Endothelial cell of umbilical vein (primary cell): ENCODE results near the gene LARGE1. TPM values are rescaled to one million over a fixed set of nuclear protein-coding genes. Genes with fewer than 3 reads are reported as not detected.

Source experiments
- BruUV-seq: library from RNA; stranded (reverse); fragments of 400-500 nt; replicated peaks from 2 replicates; lab custom pipeline; 2021; lab: Mats Ljungman, UMichigan
- CTCF ChIA-PET: fragments of 300-600, 350-600 bp; sonication (Branson Sonifier 250); formaldehyde crosslinking; loops from one replicate; lab custom pipeline; 2021; ENCODE audit warnings: antibody characterized with exemption, inconsistent platforms; lab: Charles Lee
- POLR2A ChIA-PET: fragments of 300-600, 350-600 bp; sonication (Branson Sonifier 250); formaldehyde crosslinking; loops from one replicate; lab custom pipeline; 2021; ENCODE audit warnings: antibody characterized with exemption, inconsistent platforms; lab: Charles Lee
- DNase-seq: peaks from one replicate; pipeline ENCODE4 v3.0.0-alpha.2; 2011; ENCODE audit warnings: low read depth, low spot score
- FAIRE-seq: peaks from 2 replicates; lab custom pipeline; 2011; peaks lifted over from hg19 to GRCh38; lab: Jason Lieb, UNC
- H2AFZ ChIP-seq: 2 replicates; pipeline ENCODE4 v1.6.0; 2012; ENCODE audit warnings: low read depth, low read length, control low read depth, inconsistent platforms
- H3K27ac ChIP-seq: 2 replicates; pipeline ENCODE4 v1.5.1; 2011; ENCODE audit warnings: low read depth, mild to moderate bottlenecking, control low read depth, low read length, moderate library complexity; ENCODE audit not compliant: insufficient read depth
- H3K27me3 ChIP-seq, 2 experiments: 2 replicates each; pipeline versions ENCODE4 v1.6.0 to v1.6.1; 2011; ENCODE audit warnings: low read length in 2 of 2, mixed read lengths in 1 of 2; ENCODE audit not compliant: control insufficient read depth in 2 of 2, insufficient read depth in 2 of 2
- H3K36me3 ChIP-seq, 2 experiments: 2 replicates in 1 of 2; 3 replicates in 1 of 2; pipeline ENCODE4 v1.5.1; 2011; ENCODE audit warnings: low read length in 2 of 2, mild to moderate bottlenecking in 1 of 2, moderate library complexity in 1 of 2; ENCODE audit not compliant: control insufficient read depth in 2 of 2, insufficient read depth in 2 of 2; ENCODE audit errors: extremely low read depth in 1 of 2
- H3K4me1 ChIP-seq: 3 replicates; pipeline ENCODE4 v1.5.1; 2011; ENCODE audit warnings: mild to moderate bottlenecking, low read length; ENCODE audit not compliant: control insufficient read depth, insufficient read depth; ENCODE audit errors: extremely low read depth
- H3K4me2 ChIP-seq: 2 replicates; pipeline ENCODE4 v1.6.1; 2011; ENCODE audit warnings: low read length, control low read depth, mixed read lengths; ENCODE audit not compliant: insufficient read depth
- H3K4me3 ChIP-seq, 3 experiments: fragments of 200-600 bp in 1 of 3; sonication (generic), shearing (Covaris generic) in 1 of 3; replicated peaks in 1 of 3; 2 replicates each; pipeline ENCODE4 v1.5.1; 2011 to 2016; ENCODE audit warnings: control low read depth in 3 of 3, low read length in 3 of 3, mild to moderate bottlenecking in 2 of 3, inconsistent platforms in 1 of 3, low read depth in 1 of 3, moderate library complexity in 1 of 3; ENCODE audit not compliant: insufficient read depth in 1 of 3
- H3K79me2 ChIP-seq: 2 replicates; pipeline ENCODE4 v1.6.0; 2012; ENCODE audit warnings: low read length, inconsistent platforms; ENCODE audit not compliant: control insufficient read depth, insufficient read depth
- H3K9ac ChIP-seq: replicated peaks from 2 replicates; pipeline ENCODE3; 2011; ENCODE audit warnings: low read length, control low read depth; ENCODE audit not compliant: insufficient read depth; ENCODE audit errors: extremely low read depth
- H3K9me1 ChIP-seq: replicated peaks from 3 replicates; pipeline ENCODE4 v1.6.0; 2011; ENCODE audit warnings: mild to moderate bottlenecking, low read length; ENCODE audit not compliant: control insufficient read depth, insufficient read depth; ENCODE audit errors: extremely low read depth
- H3K9me3 ChIP-seq: replicated peaks from 2 replicates; pipeline ENCODE4 v1.5.1; 2012; ENCODE audit warnings: low read length, inconsistent platforms; ENCODE audit not compliant: control insufficient read depth, insufficient read depth
- H4K20me1 ChIP-seq: replicated peaks from 2 replicates; pipeline ENCODE3; 2011; ENCODE audit warnings: mild to moderate bottlenecking, low read length; ENCODE audit not compliant: control insufficient read depth, insufficient read depth; ENCODE audit errors: extremely low read depth
- CTCF ChIP-seq, 2 donors: IDR thresholded peaks; 1 replicate in 1 of 2; 2 replicates in 1 of 2; pipeline ENCODE4 v1.5.1; 2011; ENCODE audit warnings: low read length in 2 of 2, mild to moderate bottlenecking in 2 of 2, moderate library complexity in 2 of 2, control low read depth in 1 of 2, inconsistent platforms in 1 of 2, low read depth in 1 of 2; ENCODE audit not compliant: insufficient read depth in 1 of 2; ENCODE audit errors: extremely low read depth in 1 of 2
- EZH2 ChIP-seq: IDR thresholded peaks from 2 replicates; pipeline ENCODE4 v1.6.1; 2012; ENCODE audit warnings: borderline replicate concordance, low read depth, mild to moderate bottlenecking, moderate library complexity, low read length, inconsistent platforms; ENCODE audit not compliant: severe bottlenecking
- FOS ChIP-seq: IDR thresholded peaks from 2 replicates; pipeline ENCODE4 v1.6.1; 2011; ENCODE audit warnings: mild to moderate bottlenecking, low read length, moderate library complexity, borderline replicate concordance; ENCODE audit not compliant: insufficient read depth
- GATA2 ChIP-seq: IDR thresholded peaks from 2 replicates; pipeline ENCODE4 v1.7.0; 2011; ENCODE audit warnings: low read depth, mild to moderate bottlenecking, moderate library complexity, mixed read lengths, low read length; ENCODE audit not compliant: insufficient read length, insufficient read depth
- JUN ChIP-seq: IDR thresholded peaks from 2 replicates; pipeline ENCODE4 v1.6.1; 2011; ENCODE audit warnings: borderline replicate concordance, low read depth; ENCODE audit not compliant: insufficient read length, insufficient read depth
- MAX ChIP-seq: IDR thresholded peaks from 2 replicates; pipeline ENCODE4 v1.6.1; 2011; ENCODE audit not compliant: insufficient read depth, insufficient read length
- MYC ChIP-seq: IDR thresholded peaks from one replicate; pipeline ENCODE4 v1.6.1; 2011; ENCODE audit warnings: mild to moderate bottlenecking, low read depth, low read length
- POLR2A ChIP-seq: IDR thresholded peaks from 2 replicates; pipeline ENCODE4 v1.6.1; 2012; ENCODE audit warnings: low read depth, mild to moderate bottlenecking, control low read depth, low read length
- POLR2AphosphoS5 ChIP-seq: IDR thresholded peaks from 2 replicates; pipeline ENCODE4 v1.6.1; 2012; ENCODE audit warnings: low read depth, mild to moderate bottlenecking, control low read depth, low read length, moderate library complexity; ENCODE audit not compliant: insufficient read depth
- dilution Hi-C: fragments of 300-500 bp; cut with MboI; formaldehyde crosslinking; loops from one replicate; pipeline ENCODE4 v1.15.0; 2019; ENCODE audit warnings: low sequenced_read_pairs; ENCODE audit not compliant: extremely low pct_ligation_motif_present
- intact Hi-C: fragments of 100-400 bp; cut with micrococcal nuclease; formaldehyde crosslinking; loops from one replicate; pipeline ENCODE4 v1.10.0; 2022
- polyA plus RNA-seq, 4 experiments: library from polyadenylated mRNA; depleted of rRNA in 3 of 4; stranded (reverse) in 3 of 4; unstranded in 1 of 4; fragments of >200 nt; gene quantifications; 2 replicates each; pipeline versions ENCODE4 v1.2.1 to v1.2.3, GENCODE V29; 2011 to 2012; ENCODE audit warnings: missing spikeins in 1 of 4
- total RNA-seq: library from RNA; stranded (reverse); gene quantifications from 2 replicates; pipeline ENCODE4 v1.2.3, GENCODE V29; 2021

Gene LARGE1
- total and polyA plus RNA-seq, 2 donors (not counting 3 experiments of a cell fraction or from before 2014, with no cell fraction given) = 0.95 to 4.4 TPM

- ChIA-PET CTCF (no interaction called here), POLR2A (no interaction called here)
- Histone ChIP-seq H3K9me1 (no peaks in the 10 kb centered on the region), H3K9ac (no peak overlapping the region), H3K9me3 (no peaks in the 10 kb centered on the region), H3K4me2 (no peak overlapping the region), H3K4me1 (no peaks in the 10 kb centered on the region), H3K36me3 (no peaks in the 10 kb centered on the region), H3K79me2 (no peaks in the 10 kb centered on the region), H3K4me3 (no peak overlapping the region), H4K20me1 (no peaks in the 10 kb centered on the region), H3K27ac (no peak overlapping the region), H3K27me3 (no peaks in the 10 kb centered on the region), H2AFZ (no peak overlapping the region)
- intact Hi-C loops = no loop called here
- TF ChIP-seq JUN (no peak), MYC (no peak), MAX (no peak), POLR2AphosphoS5 (no peak), GATA2 (no peak), POLR2A (no peak), EZH2 (no peak), FOS (no peak)
- DNase-seq = no peak
- no TSS peak for BruUV-seq
- dilution Hi-C loops = no loop called here
- FAIRE-seq = no peak
Measured at GRCh38 chr22:33931406-33931805, 11.1 kb upstream of the LARGE1 start.

GRCh38 chr22:33927752-33928151, 7.5 kb upstream of the LARGE1 start:
- FAIRE-seq (no peak), DNase-seq (no peak)
- Histone ChIP-seq H3K36me3 (no peaks in the 10 kb centered on the region), H4K20me1 (no peaks in the 10 kb centered on the region), H3K4me2 (no peak overlapping the region), H3K79me2 (no peaks in the 10 kb centered on the region), H2AFZ (no peak overlapping the region), H3K27ac (no peak overlapping the region), H3K9me1 (no peaks in the 10 kb centered on the region), H3K27me3 (peaks cover 5 to 8% of the 10 kb centered on the region in 2 experiments), H3K9me3 (no peaks in the 10 kb centered on the region), H3K9ac (no peak overlapping the region), H3K4me1 (no peaks in the 10 kb centered on the region), H3K4me3 (no peak overlapping the region)
- CTCF ChIA-PET = no interaction called here
- POLR2A ChIA-PET = interaction anchor here (0.6 kb wide), 1 partner anchor 23 kb away, joined by 3 read pairs; no protein-coding TSS in a partner anchor
- dilution Hi-C loops (no loop called here), intact Hi-C loops (no loop called here)
- no TSS peak for BruUV-seq
- TF ChIP-seq POLR2AphosphoS5 = no peak
- no peak for TF ChIP-seq CTCF (IDR thresholded peaks at IDR 0.05; ENCODE audit: extremely low read depth in 1 of 2, insufficient read depth in 1 of 2, low read depth in 1 of 2, low read length in 2 of 2)
- TF ChIP-seq GATA2 = no peak
- no peak for TF ChIP-seq MYC
- no peak for TF ChIP-seq EZH2
- no peak for TF ChIP-seq FOS
- TF ChIP-seq MAX = no peak
- no peak for TF ChIP-seq JUN
- TF ChIP-seq POLR2A = no peak
